ENCODE measurements around the gene CBARP.

CBARP gene

GRCh38 chr19:1234051-1234954, 3.5 kb downstream of the CBARP start:
- no peak for DNase-seq (ENCODE audit: low read depth, low spot score)
- in situ Hi-C loops (cut with HindIII; ENCODE audit: low sequenced_read_pairs): no loop called here
- no peak overlapping the region for H3K4me3 ChIP-seq (ENCODE audit: low read depth, low read length)
- no peak for TF ChIP-seq CTCF (IDR thresholded peaks at IDR 0.05; ENCODE audit: low read depth, low read length)

GRCh38 chr19:1233115-1233667, 4.6 kb downstream of the CBARP start:
- no peak for TF ChIP-seq CTCF (IDR thresholded peaks at IDR 0.05; ENCODE audit: low read depth, low read length)
- no peak for DNase-seq (ENCODE audit: low read depth, low spot score)
- no peak overlapping the region for H3K4me3 ChIP-seq (ENCODE audit: low read depth, low read length)
- in situ Hi-C loops (cut with HindIII; ENCODE audit: low sequenced_read_pairs): no loop called here

- DNase-seq (ENCODE audit: low read depth, low spot score): peak; percentile 42
- H3K4me3 ChIP-seq (ENCODE audit: low read depth, low read length): no peak overlapping the region
- TF ChIP-seq CTCF (IDR thresholded peaks at IDR 0.05; ENCODE audit: low read depth, low read length): no peak
- in situ Hi-C loops (cut with HindIII; ENCODE audit: low sequenced_read_pairs): no loop called here
These were observed 5.1 kb downstream of the CBARP start for GRCh38 chr19:1232652-1233072.

GRCh38 chr19:1231729-1232637, 5.8 kb downstream of the CBARP start:
- TF ChIP-seq CTCF (IDR thresholded peaks at IDR 0.05; ENCODE audit: low read depth, low read length): no peak
- DNase-seq (ENCODE audit: low read depth, low spot score): no peak
- no peak overlapping the region for H3K4me3 ChIP-seq (ENCODE audit: low read depth, low read length)
- in situ Hi-C loops (cut with HindIII; ENCODE audit: low sequenced_read_pairs): no loop called here

GRCh38 chr19:1230783-1231489, 6.9 kb downstream of the CBARP start:
- no peak for DNase-seq (ENCODE audit: low read depth, low spot score)
- H3K4me3 ChIP-seq (ENCODE audit: low read depth, low read length): no peak overlapping the region
- TF ChIP-seq CTCF (IDR thresholded peaks at IDR 0.05; ENCODE audit: low read depth, low read length): no peak
- in situ Hi-C loops (cut with HindIII; ENCODE audit: low sequenced_read_pairs): no loop called here
